GM23338 (cell line): ENCODE measurements around the gene KLHL25. TPM values are rescaled to one million over a fixed set of nuclear protein-coding genes. Genes with fewer than 3 reads are reported as not detected.

Source experiments
- ATAC-seq: fragments of 200-7000 bp; cut with Tn5 transposase; 3 replicates; pipeline ENCODE4 v1.9.1; 2020
- DNase-seq: peaks from one replicate; pipeline ENCODE4 v3.0.0-alpha.2; 2015; ENCODE audit warnings: low spot score
- H2AFZ ChIP-seq: fragments of 200-600 bp; sonication (generic); 2 replicates; pipeline ENCODE4 v1.8.0; 2016; ENCODE audit warnings: antibody characterized with exemption, mild to moderate bottlenecking, moderate library complexity
- H3F3A ChIP-seq: fragments of 200-600 bp; sonication (generic); replicated peaks from 2 replicates; pipeline ENCODE4 v1.8.0; 2017; ENCODE audit warnings: antibody characterized with exemption, mixed run types, low read depth
- H3K27ac ChIP-seq: fragments of 200-600 bp; sonication (generic); 2 replicates; pipeline ENCODE4 v1.6.1; 2016; ENCODE audit warnings: low read depth
- H3K27me3 ChIP-seq: fragments of 200-600 bp; sonication (generic); 2 replicates; pipeline ENCODE4 v1.8.0; 2016; ENCODE audit warnings: mild to moderate bottlenecking, mixed run types, moderate library complexity; ENCODE audit not compliant: insufficient read depth
- H3K36me3 ChIP-seq: fragments of 200-600 bp; sonication (generic); 2 replicates; pipeline ENCODE4 v1.8.0; 2016; ENCODE audit warnings: mild to moderate bottlenecking; ENCODE audit not compliant: insufficient read depth
- H3K4me1 ChIP-seq: fragments of 200-600 bp; sonication (generic); 2 replicates; pipeline ENCODE4 v1.8.0; 2016; ENCODE audit warnings: mild to moderate bottlenecking, moderate library complexity; ENCODE audit not compliant: insufficient read depth
- H3K4me2 ChIP-seq: fragments of 200-600 bp; sonication (generic); 2 replicates; pipeline ENCODE4 v1.7.1; 2017; ENCODE audit warnings: mixed run types
- H3K4me3 ChIP-seq: fragments of 200-600 bp; sonication (generic); 2 replicates; pipeline ENCODE4 v1.6.1; 2016; ENCODE audit warnings: mixed run types
- H3K79me2 ChIP-seq: fragments of 200-600 bp; sonication (generic); replicated peaks from 2 replicates; pipeline ENCODE4 v1.8.0; 2017; ENCODE audit warnings: mild to moderate bottlenecking; ENCODE audit not compliant: insufficient read depth
- H3K9me2 ChIP-seq: fragments of 200-600 bp; sonication (generic); 2 replicates; pipeline ENCODE4 v1.8.0; 2017; ENCODE audit not compliant: insufficient read depth
- H4K20me1 ChIP-seq: fragments of 200-600 bp; sonication (generic); replicated peaks from 2 replicates; pipeline ENCODE4 v1.8.0; 2017; ENCODE audit warnings: mild to moderate bottlenecking; ENCODE audit not compliant: insufficient read depth
- H3K27ac Mint-ChIP-seq: 2 replicates; pipeline ENCODE4 v1.8.0; 2020; ENCODE audit warnings: inconsistent platforms, mild to moderate bottlenecking, moderate library complexity, mixed read lengths
- H3K27me3 Mint-ChIP-seq: 3 replicates; pipeline ENCODE4 v1.8.0; 2022; ENCODE audit warnings: low read depth, mild to moderate bottlenecking, moderate library complexity, mixed read lengths, inconsistent platforms; ENCODE audit not compliant: insufficient read depth, poor library complexity
- H3K36me3 Mint-ChIP-seq: 3 replicates; pipeline ENCODE4 v1.8.0; 2021; ENCODE audit warnings: low read depth, mild to moderate bottlenecking, inconsistent platforms, moderate library complexity, mixed read lengths
- H3K4me1 Mint-ChIP-seq: 3 replicates; pipeline ENCODE4 v1.8.0; 2020; ENCODE audit warnings: mild to moderate bottlenecking, inconsistent platforms, mixed read lengths
- H3K4me3 Mint-ChIP-seq: 3 replicates; pipeline ENCODE4 v1.8.0; 2021; ENCODE audit warnings: moderate library complexity, mild to moderate bottlenecking, inconsistent platforms, mixed read lengths
- H3K9me3 Mint-ChIP-seq: 3 replicates; pipeline ENCODE4 v1.8.0; 2020; ENCODE audit warnings: moderate library complexity, mild to moderate bottlenecking, inconsistent platforms, mixed read lengths
- CREB1 ChIP-seq: fragments of 250-450 bp; sonication (Bioruptor Pico); IDR thresholded peaks from 2 replicates; pipeline ENCODE4 v1.5.0; 2020; ENCODE audit warnings: low read depth, mild to moderate bottlenecking, moderate library complexity
- EZH2 ChIP-seq: fragments of 200-600 bp; sonication (generic); IDR thresholded peaks from one replicate; pipeline ENCODE4 v1.8.0; 2017; ENCODE audit warnings: antibody characterized with exemption, mild to moderate bottlenecking, low read depth; ENCODE audit not compliant: unreplicated experiment
- EZH2phosphoT487 ChIP-seq: fragments of 200-600 bp; sonication (generic); IDR thresholded peaks from one replicate; pipeline ENCODE4 v1.8.1; 2018; ENCODE audit warnings: antibody characterized with exemption; ENCODE audit not compliant: unreplicated experiment
- JUNB ChIP-seq: IDR thresholded peaks from one replicate; pipeline ENCODE4 v1.6.1; 2016; ENCODE audit warnings: antibody characterized with exemption; ENCODE audit not compliant: unreplicated experiment
- NANOG ChIP-seq: IDR thresholded peaks from 2 replicates; pipeline ENCODE4 v1.6.1; 2016; ENCODE audit warnings: antibody characterized with exemption, borderline replicate concordance
- POLR2AphosphoS5 ChIP-seq: IDR thresholded peaks from 2 replicates; pipeline ENCODE4 v1.6.1; 2016; ENCODE audit warnings: antibody characterized with exemption, low read depth
- STAT1 ChIP-seq: IDR thresholded peaks from one replicate; pipeline ENCODE4 v1.6.1; 2016; ENCODE audit warnings: antibody characterized with exemption; ENCODE audit not compliant: unreplicated experiment
- ZNF114 ChIP-seq: fragments of 250-450 bp; sonication (Bioruptor Pico); IDR thresholded peaks from 2 replicates; pipeline ENCODE4 v1.5.0; 2020; ENCODE audit warnings: mild to moderate bottlenecking, moderate library complexity
- ZNF331 ChIP-seq: fragments of 250-450 bp; sonication (Bioruptor Pico); IDR thresholded peaks from 2 replicates; pipeline ENCODE4 v1.5.0; 2020; ENCODE audit warnings: low read depth, mild to moderate bottlenecking, moderate library complexity
- polyA plus RNA-seq: library from polyadenylated mRNA; unstranded; fragments of >200 nt; fragmentation: Nextera tagmentation; extraction: Ambion mirVana; gene quantifications from 2 replicates; pipeline ENCODE4 v1.2.1, GENCODE V29; 2016
- total RNA-seq: library from RNA; depleted of rRNA; stranded (reverse); fragments of >200 nt; shearing (Covaris generic); gene quantifications from 2 replicates; pipeline ENCODE4 v1.2.3, GENCODE V29; 2014
- TF ChIP-seq, protein P1 (sequence below): IDR thresholded peaks from 2 replicates; pipeline ENCODE4 v1.6.1; 2016; ENCODE audit warnings: antibody characterized with exemption
- TF ChIP-seq, protein P2 (sequence below): IDR thresholded peaks from one replicate; pipeline ENCODE4 v1.6.1; 2018; ENCODE audit warnings: antibody characterized with exemption; ENCODE audit not compliant: unreplicated experiment
- TF ChIP-seq, protein P3 (sequence below), 2 experiments: fragments of 200-600 bp in 1 of 2; sonication (generic) in 1 of 2; conservative IDR thresholded peaks; 2 replicates each; pipeline versions ENCODE4 v1.5.1 to v1.6.1; 2016 to 2017; ENCODE audit warnings: antibody characterized with exemption in 2 of 2, low read depth in 2 of 2, mild to moderate bottlenecking in 2 of 2, moderate library complexity in 1 of 2
- TF ChIP-seq, protein P4 (sequence below): fragments of 250-450 bp; sonication (Bioruptor Pico); IDR thresholded peaks from 2 replicates; pipeline ENCODE4 v1.5.0; 2020; ENCODE audit warnings: mild to moderate bottlenecking, moderate library complexity

The KLHL25 gene
- total and polyA plus RNA-seq, 2 experiments from 2014 or later: 5.2 to 28.5 TPM

DNA sequence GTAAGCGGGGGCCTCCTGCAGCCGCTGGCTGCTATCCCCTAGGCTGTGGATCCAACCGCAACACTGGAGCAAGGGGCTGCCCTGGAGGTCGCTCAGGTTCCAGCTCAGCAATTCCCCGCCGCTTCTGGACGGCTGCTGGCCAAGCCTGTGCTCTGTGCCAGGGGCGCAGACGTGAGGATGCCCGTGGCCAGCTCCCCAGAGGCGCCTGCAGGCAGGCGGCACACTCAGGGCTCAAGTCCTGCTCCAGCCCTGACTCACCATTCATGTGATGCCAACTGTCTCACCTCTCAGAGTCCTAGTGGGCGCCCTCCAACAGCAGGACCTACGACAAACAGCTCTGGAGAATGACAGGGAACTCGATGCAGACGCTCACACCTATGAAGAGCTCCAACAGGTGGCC is 31.6 kb downstream of the KLHL25 start:
- Histone ChIP-seq H3K4me3 (no peak overlapping the region), H3K79me2 (peaks cover 35% of the 10 kb centered on the region), H3K27ac (no peak overlapping the region), H3F3A (no peaks in the 10 kb centered on the region), H3K4me2 (no peak overlapping the region), H3K27me3 (no peaks in the 10 kb centered on the region), H3K9me2 (no peaks in the 10 kb centered on the region), H4K20me1 (no peaks in the 10 kb centered on the region), H3K36me3 (no peaks in the 10 kb centered on the region), H2AFZ (no peak overlapping the region), H3K4me1 (no peaks in the 10 kb centered on the region)
- H3K4me3 Mint-ChIP-seq: no peak overlapping the region
- H3K27ac Mint-ChIP-seq: peak overlapping the region; percentile 88
- peaks cover 4% of the 10 kb centered on the region for H3K27me3 Mint-ChIP-seq
- DNase-seq (no peak), ATAC-seq (no peak)
- TF ChIP-seq, protein P1, sequence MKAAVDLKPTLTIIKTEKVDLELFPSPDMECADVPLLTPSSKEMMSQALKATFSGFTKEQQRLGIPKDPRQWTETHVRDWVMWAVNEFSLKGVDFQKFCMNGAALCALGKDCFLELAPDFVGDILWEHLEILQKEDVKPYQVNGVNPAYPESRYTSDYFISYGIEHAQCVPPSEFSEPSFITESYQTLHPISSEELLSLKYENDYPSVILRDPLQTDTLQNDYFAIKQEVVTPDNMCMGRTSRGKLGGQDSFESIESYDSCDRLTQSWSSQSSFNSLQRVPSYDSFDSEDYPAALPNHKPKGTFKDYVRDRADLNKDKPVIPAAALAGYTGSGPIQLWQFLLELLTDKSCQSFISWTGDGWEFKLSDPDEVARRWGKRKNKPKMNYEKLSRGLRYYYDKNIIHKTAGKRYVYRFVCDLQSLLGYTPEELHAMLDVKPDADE: no peak
- TF ChIP-seq JUNB (no peak), EZH2 (no peak), POLR2AphosphoS5 (no peak), STAT1 (no peak), CREB1 (CRISPR knock-in tag) (no peak), ZNF114 (no peak), NANOG (no peak), EZH2phosphoT487 (no peak), ZNF331 (CRISPR knock-in tag) (no peak)
- TF ChIP-seq, protein P2, sequence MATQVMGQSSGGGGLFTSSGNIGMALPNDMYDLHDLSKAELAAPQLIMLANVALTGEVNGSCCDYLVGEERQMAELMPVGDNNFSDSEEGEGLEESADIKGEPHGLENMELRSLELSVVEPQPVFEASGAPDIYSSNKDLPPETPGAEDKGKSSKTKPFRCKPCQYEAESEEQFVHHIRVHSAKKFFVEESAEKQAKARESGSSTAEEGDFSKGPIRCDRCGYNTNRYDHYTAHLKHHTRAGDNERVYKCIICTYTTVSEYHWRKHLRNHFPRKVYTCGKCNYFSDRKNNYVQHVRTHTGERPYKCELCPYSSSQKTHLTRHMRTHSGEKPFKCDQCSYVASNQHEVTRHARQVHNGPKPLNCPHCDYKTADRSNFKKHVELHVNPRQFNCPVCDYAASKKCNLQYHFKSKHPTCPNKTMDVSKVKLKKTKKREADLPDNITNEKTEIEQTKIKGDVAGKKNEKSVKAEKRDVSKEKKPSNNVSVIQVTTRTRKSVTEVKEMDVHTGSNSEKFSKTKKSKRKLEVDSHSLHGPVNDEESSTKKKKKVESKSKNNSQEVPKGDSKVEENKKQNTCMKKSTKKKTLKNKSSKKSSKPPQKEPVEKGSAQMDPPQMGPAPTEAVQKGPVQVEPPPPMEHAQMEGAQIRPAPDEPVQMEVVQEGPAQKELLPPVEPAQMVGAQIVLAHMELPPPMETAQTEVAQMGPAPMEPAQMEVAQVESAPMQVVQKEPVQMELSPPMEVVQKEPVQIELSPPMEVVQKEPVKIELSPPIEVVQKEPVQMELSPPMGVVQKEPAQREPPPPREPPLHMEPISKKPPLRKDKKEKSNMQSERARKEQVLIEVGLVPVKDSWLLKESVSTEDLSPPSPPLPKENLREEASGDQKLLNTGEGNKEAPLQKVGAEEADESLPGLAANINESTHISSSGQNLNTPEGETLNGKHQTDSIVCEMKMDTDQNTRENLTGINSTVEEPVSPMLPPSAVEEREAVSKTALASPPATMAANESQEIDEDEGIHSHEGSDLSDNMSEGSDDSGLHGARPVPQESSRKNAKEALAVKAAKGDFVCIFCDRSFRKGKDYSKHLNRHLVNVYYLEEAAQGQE: no peak
- TF ChIP-seq, protein P3, sequence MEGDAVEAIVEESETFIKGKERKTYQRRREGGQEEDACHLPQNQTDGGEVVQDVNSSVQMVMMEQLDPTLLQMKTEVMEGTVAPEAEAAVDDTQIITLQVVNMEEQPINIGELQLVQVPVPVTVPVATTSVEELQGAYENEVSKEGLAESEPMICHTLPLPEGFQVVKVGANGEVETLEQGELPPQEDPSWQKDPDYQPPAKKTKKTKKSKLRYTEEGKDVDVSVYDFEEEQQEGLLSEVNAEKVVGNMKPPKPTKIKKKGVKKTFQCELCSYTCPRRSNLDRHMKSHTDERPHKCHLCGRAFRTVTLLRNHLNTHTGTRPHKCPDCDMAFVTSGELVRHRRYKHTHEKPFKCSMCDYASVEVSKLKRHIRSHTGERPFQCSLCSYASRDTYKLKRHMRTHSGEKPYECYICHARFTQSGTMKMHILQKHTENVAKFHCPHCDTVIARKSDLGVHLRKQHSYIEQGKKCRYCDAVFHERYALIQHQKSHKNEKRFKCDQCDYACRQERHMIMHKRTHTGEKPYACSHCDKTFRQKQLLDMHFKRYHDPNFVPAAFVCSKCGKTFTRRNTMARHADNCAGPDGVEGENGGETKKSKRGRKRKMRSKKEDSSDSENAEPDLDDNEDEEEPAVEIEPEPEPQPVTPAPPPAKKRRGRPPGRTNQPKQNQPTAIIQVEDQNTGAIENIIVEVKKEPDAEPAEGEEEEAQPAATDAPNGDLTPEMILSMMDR (conservative IDR thresholded peaks at IDR 0.05; ENCODE audit: low read depth in 2 of 2): no peak
- TF ChIP-seq, protein P4, sequence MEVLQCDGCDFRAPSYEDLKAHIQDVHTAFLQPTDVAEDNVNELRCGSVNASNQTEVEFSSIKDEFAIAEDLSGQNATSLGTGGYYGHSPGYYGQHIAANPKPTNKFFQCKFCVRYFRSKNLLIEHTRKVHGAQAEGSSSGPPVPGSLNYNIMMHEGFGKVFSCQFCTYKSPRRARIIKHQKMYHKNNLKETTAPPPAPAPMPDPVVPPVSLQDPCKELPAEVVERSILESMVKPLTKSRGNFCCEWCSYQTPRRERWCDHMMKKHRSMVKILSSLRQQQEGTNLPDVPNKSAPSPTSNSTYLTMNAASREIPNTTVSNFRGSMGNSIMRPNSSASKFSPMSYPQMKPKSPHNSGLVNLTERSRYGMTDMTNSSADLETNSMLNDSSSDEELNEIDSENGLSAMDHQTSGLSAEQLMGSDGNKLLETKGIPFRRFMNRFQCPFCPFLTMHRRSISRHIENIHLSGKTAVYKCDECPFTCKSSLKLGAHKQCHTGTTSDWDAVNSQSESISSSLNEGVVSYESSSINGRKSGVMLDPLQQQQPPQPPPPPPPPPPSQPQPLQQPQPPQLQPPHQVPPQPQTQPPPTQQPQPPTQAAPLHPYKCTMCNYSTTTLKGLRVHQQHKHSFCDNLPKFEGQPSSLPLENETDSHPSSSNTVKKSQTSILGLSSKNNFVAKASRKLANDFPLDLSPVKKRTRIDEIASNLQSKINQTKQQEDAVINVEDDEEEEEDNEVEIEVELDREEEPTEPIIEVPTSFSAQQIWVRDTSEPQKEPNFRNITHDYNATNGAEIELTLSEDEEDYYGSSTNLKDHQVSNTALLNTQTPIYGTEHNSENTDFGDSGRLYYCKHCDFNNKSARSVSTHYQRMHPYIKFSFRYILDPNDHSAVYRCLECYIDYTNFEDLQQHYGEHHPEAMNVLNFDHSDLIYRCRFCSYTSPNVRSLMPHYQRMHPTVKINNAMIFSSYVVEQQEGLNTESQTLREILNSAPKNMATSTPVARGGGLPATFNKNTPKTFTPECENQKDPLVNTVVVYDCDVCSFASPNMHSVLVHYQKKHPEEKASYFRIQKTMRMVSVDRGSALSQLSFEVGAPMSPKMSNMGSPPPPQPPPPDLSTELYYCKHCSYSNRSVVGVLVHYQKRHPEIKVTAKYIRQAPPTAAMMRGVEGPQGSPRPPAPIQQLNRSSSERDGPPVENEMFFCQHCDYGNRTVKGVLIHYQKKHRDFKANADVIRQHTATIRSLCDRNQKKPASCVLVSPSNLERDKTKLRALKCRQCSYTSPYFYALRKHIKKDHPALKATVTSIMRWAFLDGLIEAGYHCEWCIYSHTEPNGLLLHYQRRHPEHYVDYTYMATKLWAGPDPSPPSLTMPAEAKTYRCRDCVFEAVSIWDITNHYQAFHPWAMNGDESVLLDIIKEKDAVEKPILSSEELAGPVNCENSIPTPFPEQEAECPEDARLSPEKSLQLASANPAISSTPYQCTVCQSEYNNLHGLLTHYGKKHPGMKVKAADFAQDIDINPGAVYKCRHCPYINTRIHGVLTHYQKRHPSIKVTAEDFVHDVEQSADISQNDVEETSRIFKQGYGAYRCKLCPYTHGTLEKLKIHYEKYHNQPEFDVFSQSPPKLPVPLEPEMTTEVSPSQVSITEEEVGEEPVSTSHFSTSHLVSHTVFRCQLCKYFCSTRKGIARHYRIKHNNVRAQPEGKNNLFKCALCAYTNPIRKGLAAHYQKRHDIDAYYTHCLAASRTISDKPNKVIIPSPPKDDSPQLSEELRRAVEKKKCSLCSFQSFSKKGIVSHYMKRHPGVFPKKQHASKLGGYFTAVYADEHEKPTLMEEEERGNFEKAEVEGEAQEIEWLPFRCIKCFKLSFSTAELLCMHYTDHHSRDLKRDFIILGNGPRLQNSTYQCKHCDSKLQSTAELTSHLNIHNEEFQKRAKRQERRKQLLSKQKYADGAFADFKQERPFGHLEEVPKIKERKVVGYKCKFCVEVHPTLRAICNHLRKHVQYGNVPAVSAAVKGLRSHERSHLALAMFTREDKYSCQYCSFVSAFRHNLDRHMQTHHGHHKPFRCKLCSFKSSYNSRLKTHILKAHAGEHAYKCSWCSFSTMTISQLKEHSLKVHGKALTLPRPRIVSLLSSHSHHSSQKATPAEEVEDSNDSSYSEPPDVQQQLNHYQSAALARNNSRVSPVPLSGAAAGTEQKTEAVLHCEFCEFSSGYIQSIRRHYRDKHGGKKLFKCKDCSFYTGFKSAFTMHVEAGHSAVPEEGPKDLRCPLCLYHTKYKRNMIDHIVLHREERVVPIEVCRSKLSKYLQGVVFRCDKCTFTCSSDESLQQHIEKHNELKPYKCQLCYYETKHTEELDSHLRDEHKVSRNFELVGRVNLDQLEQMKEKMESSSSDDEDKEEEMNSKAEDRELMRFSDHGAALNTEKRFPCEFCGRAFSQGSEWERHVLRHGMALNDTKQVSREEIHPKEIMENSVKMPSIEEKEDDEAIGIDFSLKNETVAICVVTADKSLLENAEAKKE: no peak
- H3K4me1 Mint-ChIP-seq: peaks cover 26% of the 10 kb centered on the region
- H3K9me3 Mint-ChIP-seq: no peaks in the 10 kb centered on the region
- H3K36me3 Mint-ChIP-seq: peaks cover 20% of the 10 kb centered on the region
